GM21825 (cell line): ENCODE measurements around the gene TOGARAM2.
"Not testable (repeated sequence)": the region's sequence is repeated elsewhere in the genome, so short reads cannot be mapped to it uniquely, and the experiment has no call there.

ENCODE experiments used
- ATAC-seq: cut with Tn5 transposase; IDR thresholded peaks from one replicate; pipeline ENCODE4 v1.9.1; 2021; ENCODE audit warnings: mild to moderate bottlenecking, moderate library complexity; ENCODE audit not compliant: unreplicated experiment

The TOGARAM2 gene

DNA sequence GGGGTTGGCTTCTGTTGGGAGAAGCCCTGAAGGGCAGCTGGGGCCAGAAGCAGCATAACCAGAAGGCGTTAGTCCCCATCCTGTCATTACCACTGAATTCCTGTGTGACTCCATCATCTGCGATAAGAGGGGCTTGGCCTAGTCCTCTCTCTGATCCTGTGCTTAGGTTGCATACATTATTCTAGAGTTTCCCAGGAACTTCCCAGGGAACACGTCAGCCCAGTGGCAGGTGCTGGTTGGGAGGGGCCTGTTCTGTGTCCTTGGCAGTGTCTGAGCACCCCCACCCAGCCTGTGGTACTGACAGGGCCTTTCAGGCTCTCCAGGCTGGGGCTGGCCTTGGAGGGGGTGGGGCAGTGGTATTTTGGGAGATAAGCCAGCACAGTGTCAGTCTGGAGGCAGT lies 4.5 kb upstream of the TOGARAM2 start:
- ATAC-seq = no peak

GRCh38 chr2:28977176-28977875 lies 3.8 kb upstream of the TOGARAM2 start:
- ATAC-seq = no peak

DNA sequence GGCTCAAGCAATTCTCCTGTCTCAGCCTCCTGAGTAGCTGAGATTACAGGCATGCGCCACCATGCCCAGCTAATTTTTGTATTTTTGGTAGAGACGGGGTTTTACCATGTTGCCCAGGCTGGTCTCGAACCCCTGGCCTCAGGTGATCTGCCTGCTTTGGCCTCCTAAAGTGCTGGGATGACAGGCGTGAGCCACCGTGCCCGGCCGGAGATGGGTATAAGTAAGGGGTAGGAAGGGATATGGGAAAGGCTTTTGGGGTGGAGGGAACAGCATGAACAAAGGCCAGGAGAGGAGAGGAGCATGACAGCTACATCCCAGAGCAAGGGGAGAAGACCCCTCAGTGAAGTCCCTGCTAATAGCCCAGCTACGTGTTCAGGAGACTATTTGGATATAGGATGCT lies 3.1 kb upstream of the TOGARAM2 start:
- ATAC-seq = not testable (repeated sequence)

GRCh38 chr2:28978606-28979005 lies 2.5 kb upstream of the TOGARAM2 start:
- ATAC-seq = no peak

- ATAC-seq = no peak
Observed at GRCh38 chr2:28979041-28979440, 2.1 kb upstream of the TOGARAM2 start.

GRCh38 chr2:28979576-28980366 lies 1.3 kb upstream of the TOGARAM2 start:
- no peak for ATAC-seq

DNA sequence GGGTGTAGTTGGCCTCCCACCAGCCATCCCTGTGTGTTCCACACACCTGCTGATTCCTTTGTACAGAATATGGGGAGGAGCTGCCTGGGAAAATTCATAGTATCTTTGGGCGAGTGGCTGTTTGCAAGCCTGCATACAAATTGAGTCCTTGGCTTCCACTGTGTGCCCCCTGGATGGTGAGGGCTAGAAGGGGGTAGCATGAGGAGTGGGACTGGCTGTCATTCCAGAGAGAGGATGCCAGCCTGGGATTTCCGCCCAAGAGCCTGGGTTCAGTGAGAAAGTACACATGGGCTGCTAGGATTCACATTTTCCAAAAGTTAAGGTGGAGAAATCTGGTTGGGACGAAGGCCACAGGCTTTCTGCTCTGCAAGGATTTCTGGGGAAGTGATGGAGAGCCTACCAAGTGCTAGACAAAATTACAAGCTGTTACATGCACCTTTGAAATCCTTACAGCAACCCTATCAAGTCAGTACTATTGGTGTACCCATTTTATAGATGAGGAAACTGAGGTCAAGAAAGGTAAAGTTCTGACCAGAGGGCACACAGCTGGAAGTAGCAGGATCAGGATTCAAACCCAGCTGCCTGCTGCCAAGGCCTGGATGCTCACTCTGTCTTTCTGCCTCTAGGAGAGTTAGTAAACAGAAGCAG lies 606 bp upstream of the TOGARAM2 start:
- no peak for ATAC-seq

DNA sequence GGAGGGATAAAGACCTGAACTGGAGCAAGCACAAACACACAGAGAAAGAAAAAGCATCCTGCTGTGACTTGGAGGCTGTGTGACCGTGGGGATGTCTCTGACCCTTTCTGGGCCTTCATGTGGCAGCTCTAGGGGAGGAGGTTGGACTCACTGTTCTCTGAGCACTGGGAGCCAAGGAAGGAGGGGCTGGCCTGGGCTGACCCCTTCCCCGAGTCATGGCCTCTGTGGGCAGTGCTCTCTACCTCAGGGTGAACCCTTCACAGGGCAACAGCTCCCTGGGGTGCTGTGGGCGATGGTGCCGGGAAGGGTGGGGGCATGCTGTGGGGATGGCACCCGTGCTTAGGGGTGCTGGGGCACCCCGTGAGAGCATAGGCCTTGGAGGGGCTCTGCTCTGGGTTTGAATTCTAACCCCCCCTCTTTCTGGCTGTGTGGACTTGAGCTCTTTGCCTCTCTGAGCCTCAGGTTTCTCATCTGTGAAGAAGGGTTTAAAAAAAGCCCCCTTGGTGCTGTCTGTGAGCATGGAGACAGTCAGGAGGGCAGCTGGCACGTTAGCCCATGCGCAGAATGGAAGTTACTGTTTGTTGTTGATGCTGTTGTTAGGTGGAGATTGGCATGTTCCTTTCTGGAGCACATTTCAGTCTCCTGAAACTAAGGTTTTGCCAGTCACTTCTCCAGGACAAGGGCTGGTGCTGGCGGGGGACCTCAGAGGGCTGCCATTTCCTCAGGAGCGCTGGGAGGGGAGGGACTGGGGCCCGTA lies 700 bp downstream of the TOGARAM2 start:
- no peak for ATAC-seq

DNA sequence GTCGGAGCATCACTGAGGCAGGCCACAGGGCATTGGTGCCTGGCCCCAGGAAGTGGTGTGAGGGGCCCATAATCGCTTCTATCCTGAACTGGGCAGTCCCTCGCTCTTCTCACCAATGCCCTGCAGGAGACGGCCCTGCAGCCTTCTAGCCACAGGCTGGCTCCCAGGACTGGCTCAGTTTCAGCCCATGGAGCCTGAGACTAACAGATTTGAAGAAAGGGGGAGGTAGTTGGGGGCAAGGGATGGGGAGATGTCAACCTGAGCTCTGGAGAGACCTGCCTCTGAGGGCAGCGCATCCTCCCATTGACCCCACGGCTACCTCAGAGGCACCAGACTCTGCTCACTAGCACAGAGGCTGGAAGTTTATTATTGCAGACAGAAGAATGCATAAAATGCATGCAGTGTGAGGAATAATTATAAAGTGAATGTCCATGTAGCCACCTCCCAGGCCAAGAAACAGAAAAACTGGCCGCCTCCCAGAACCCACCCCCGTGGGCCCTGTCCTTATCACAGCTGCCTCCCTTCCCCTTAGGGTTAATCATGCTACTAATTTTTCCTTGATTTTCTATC lies 1.4 kb downstream of the TOGARAM2 start:
- no peak for ATAC-seq

GRCh38 chr2:28986429-28986828 lies 5.3 kb downstream of the TOGARAM2 start:
- no peak for ATAC-seq

DNA sequence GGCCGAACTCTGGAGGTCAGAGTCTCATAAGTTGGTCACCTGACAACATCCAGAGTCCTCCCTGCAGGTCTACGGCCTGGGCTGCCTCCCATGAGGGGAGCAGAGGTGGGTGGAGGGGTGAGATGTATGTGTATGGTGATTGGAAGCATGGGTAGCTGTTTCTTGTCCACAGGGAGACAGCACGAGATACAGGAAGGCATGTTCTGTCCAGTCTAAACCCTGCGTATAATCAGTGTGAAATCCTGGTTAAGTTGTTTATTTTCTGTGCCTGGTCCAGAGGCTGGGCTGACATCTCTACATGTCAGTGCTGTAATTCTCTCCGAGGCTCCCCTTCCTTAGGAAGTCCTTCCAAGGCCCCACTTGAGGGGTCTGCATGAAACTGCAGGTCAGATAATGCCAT lies 8.9 kb downstream of the TOGARAM2 start:
- ATAC-seq = no peak

DNA sequence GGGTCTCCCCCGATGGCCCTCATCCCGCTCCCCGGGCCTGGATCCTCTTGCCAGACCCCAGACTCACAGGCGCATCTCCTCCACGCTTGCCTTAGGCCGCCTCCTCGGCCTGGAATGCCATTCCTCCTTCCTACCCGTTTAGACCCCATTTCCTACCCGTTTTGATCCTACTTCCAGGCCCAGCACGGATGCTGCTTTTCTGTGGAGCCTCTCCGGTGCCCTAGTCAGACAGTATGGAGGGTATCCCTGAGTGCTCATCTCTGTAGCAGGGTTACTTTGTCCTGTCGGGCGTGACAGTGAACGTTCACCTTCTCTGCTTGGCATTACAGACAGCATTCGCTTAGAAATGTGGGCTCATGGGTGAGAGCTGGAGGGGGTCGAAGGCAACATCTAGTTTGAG lies 9.3 kb downstream of the TOGARAM2 start:
- ATAC-seq = no peak

GRCh38 chr2:28991021-28991420 lies 9.9 kb downstream of the TOGARAM2 start:
- ATAC-seq = no peak

DNA sequence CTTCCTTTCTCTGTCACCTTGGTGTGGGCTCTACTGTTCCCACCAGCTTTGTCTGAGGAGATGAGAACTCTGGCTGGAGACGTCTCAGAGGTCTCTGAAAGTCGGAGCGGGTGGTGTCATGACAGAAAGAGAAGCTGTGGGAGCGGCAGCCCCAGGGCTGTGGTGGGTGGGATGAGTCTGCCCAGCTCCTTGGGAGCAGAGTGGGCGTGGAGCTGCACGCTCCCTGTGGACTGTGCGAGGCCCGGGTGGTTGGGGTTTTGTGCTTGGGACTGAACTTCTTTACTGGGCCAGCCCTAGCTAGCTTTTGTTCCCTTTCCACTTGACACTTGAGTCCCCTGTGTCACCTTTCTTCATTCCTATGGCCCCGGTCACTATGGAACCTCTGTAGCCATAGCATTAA lies 10.4 kb downstream of the TOGARAM2 start:
- no peak for ATAC-seq

DNA sequence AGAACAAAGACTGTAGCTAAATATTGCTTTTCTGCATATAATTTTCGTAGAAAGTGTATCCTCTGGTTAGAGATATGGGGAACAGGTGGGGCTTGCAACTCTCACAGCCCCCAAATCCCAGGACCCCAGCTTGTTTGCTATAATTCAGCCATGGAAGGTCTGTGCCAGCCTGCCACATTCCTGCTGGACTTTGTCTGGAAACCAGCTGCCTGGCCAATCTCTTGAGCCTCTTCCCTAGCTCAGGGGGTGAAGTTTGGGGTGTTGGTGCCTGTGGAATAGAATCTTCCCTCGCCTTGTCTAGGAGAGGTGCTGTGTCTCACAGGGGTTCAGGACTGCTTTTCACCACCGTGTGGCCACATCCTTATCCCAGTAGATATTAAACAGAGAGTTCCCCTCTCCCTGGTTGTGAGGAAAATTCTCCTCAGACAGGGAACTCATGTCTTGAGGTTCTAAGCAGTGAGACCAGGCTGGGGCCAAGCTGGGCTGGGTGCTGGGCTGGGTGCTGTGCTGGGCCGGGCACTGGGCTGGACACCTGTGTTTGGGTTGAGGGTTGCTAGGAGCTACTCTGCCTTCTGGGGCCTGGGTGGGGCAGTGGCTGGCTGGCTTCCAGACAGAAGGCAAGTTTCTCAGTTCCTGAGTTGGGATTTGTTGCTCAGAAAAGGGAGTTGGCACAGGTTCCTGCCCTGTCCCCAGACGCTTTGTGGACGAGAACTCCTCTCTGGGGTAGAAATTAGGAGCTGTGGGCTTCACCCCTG lies 12.3 kb downstream of the TOGARAM2 start:
- no peak for ATAC-seq

- no peak for ATAC-seq
Observed at GRCh38 chr2:28994074-28994473, 13.0 kb downstream of the TOGARAM2 start.

DNA sequence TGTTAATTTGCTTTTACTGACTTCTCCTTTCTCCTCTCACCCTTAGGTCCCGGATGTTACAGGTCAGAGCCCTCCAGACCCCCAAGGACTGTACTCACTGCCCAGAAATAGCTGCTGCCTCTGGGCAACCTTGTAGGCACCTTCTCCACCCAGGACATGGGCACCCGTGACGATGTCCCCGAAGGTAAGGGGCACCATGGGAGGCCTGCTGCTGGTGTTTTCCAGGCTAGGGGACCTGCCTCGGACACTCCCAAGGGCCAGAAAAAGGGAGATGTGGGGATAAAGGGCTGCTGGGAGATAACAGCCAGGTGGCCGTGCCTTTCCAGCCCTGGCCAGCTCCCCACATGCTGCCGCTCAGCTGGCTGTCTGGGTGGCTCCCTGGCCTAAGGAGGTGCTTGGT lies 13.6 kb downstream of the TOGARAM2 start:
- ATAC-seq = no peak

GRCh38 chr2:28995765-28996750 lies 15.0 kb downstream of the TOGARAM2 start:
- no peak for ATAC-seq

GRCh38 chr2:28997237-28997846 lies 16.2 kb downstream of the TOGARAM2 start:
- ATAC-seq = no peak
